SH-SY5Y (cell line): ENCODE results near the gene NEDD4L.

Experiments used
- GATA2 ChIP-seq: IDR thresholded peaks from 2 replicates; pipeline ENCODE4 v1.6.1; 2011; ENCODE audit warnings: mild to moderate bottlenecking, low read depth, low read length
- GATA3 ChIP-seq: IDR thresholded peaks from 2 replicates; pipeline ENCODE4 v1.6.1; 2011; ENCODE audit warnings: low read depth, mild to moderate bottlenecking, low read length, moderate library complexity

GRCh38 chr18:58348951-58349350, 304.9 kb downstream of the NEDD4L start:
- TF ChIP-seq GATA2 (no peak), GATA3 (no peak)
